Stimulated activated CD8-positive, alpha-beta memory T cell treated with anti-CD3 and anti-CD28 coated beads, Interleukin-15, amount 100 ng/mL, for 1 hour (primary cell): ENCODE measurements around the gene PTP4A1.

Experiments
- DNase-seq: peaks from one replicate; pipeline ENCODE4 v3.0.0-alpha.2; 2020; ENCODE audit warnings: low read depth

PTP4A1 gene

DNA sequence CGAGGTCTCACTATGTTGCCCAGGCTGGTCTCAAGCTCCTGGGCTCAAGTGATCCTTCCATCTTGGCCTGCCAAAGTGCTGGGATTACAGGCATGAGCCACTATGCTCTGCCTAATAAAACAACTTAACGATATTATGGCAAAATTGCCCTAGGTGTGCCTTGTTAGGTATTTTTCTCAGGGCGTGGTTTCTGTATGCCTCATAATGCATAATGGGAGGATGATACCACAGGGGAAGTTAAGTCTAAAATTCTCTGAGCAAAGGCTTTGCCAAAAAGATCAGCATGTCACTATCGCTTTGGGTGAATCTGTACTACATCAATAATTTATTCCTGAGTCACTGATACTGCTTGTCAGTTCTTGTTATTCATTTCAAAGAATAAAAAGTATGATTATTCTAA lies 15.9 kb upstream of the PTP4A1 start:
- no peak for DNase-seq

DNA sequence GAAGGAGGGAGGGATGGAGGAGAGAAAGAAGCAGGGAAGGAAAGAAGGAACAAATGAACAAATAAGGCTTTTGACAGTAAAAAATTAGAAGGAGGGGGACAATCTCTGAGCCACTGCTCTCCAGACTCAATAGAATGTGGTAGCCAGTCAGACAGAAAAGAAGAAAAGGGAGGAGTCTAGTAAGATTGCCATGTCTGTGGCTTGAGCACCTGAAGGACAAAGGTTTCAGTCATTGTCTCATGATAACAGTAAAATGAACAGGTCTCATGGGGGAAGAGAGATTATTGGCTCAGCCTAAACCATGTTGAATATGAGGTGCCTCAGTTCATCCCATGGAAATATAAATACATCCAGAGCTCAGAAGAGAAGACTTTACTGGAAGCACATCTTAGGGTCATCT lies 14.0 kb upstream of the PTP4A1 start:
- no peak for DNase-seq

GRCh38 chr6:63560801-63561287 lies 11.4 kb upstream of the PTP4A1 start:
- DNase-seq = no peak

GRCh38 chr6:63561288-63561687 lies 11.0 kb upstream of the PTP4A1 start:
- no peak for DNase-seq

GRCh38 chr6:63563235-63563634 lies 9.0 kb upstream of the PTP4A1 start:
- DNase-seq = no peak

DNA sequence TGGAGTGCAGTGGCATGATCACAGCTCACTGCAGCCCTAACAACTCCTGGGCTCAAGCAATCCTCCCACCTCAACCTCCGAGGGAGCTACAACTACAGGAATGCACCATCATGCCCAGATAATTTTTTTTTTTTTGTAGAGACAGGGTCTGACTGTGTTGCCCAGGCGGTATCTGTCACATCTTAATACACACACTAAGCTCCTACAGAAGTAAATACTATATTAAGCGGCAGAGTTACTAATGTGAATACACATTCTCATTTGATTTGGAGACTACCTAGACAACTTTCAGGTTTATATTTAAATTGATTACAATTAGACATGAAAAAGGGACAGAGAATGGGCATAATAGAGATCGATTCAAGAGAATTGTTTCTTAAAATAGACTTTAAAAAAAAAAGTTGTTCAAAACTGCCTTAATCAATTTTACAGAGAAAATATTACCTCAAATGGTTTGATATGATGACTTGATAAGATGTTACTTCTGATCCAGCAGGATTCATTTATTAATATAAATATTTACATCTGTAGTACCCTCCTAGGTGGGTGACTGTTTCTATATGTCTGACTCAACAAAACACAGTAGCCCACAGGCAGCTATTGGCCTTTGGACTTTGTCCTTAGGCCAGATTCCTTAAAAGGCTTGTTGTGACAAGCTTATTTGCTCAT lies 7.1 kb upstream of the PTP4A1 start:
- DNase-seq = no peak

DNA sequence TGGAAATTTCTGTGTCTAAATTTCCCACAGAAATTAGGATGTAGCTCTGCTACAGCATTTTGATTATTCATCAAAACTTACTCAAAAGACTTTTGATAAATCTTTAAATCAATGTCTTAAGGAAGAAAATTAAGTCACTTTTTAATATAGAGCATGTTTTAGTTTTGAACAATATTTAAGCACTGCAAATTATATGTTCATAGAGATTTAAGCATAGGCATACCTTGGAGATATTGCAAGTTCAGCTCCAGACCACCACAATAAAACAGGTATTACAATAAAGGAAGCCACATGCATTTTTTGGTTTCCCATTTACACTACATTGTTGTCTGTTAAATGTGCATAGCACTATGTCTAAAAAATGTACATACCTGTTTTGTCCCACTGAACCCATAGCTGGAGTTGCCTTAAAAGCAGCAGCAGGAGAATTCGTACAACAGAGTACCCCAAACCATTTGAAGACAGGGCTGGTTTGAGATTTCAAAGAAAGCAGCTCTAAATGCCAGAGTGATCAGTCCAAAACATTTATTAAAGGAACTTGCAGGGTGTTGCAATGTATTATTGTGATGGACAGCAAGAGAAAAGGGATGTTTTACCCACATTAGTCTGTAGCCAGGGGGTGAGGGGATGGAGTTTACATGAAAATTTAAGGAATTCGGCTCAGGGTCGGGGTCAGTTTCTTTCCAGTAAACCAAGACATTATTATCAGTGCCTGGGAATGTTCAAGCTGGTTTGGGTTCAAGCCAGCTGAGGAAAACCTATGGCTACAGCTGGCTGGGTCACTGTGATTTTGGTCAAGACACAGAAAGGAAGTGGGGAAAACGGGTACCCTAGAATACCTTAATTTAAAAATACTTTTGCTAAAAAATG lies 6.3 kb upstream of the PTP4A1 start:
- DNase-seq = no peak

GRCh38 chr6:63567966-63568365 lies 4.3 kb upstream of the PTP4A1 start:
- no peak for DNase-seq

GRCh38 chr6:63571361-63572043 lies 778 bp upstream of the PTP4A1 start:
- DNase-seq = no peak

DNA sequence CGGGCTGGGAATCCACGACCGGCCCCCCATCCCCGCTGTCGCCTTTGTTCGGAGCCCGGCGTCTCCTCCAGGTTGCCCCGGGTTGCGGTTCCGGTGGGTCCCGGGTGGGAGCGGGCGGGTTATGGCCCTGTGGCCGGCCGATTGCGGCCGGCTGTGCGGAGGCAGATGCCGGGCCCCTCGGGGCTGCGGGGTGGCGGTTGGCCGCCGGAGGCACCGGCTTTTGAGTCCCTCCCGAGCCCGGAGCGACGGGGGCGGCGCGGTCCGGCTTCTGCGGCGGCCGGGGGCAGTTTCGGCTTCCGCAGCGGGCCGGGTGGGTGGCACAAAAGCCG lies 431 bp downstream of the PTP4A1 start:
- DNase-seq = no peak

DNA sequence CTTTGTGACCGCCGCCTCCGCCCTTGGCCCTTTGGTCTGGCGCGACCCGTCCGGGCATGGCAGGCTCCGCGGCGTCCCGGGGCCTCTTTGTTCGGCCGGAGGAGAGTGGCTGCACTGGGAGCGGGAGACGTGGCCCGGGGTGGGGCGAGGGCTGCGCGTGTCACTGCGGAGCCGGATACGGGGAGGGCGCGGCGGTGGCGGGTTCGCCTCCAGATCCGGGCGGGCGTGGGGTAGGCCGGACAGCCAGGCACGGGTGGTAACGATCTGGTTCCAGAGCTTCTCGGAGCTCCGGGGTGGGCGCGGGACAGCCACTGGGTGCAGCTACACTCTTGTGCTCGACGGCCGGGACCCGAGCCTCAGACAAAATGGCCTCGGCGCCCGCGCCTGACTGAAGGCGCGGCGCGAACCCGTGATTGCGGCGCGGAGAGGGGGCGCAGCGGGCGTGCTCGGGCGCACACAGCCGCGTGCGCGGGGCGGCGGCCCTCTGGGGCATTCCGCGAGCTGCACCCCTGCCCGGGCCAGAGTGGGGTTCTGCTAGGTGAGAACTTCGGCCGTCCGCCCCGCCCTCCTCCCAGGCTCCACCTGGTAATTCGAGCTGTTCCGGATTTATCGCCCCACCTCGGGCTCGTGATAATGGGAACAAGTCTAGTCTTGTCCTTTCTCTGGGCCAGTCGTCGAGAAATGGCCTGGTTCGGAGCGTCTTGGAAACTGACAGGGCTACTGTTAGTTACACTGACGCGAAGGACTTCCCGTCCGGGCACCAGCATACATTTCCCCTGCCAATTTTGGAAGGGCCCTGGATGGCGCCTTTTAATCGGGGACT lies 1.0 kb downstream of the PTP4A1 start:
- peak; percentile 32 for DNase-seq

GRCh38 chr6:63573899-63574553 lies 1.7 kb downstream of the PTP4A1 start:
- DNase-seq = peak; percentile 8

GRCh38 chr6:63574554-63574900 lies 2.2 kb downstream of the PTP4A1 start:
- DNase-seq = no peak

GRCh38 chr6:63576147-63576772 lies 4.0 kb downstream of the PTP4A1 start:
- no peak for DNase-seq

- DNase-seq = no peak
These were observed 4.9 kb downstream of the PTP4A1 start for GRCh38 chr6:63576985-63577712.

DNA sequence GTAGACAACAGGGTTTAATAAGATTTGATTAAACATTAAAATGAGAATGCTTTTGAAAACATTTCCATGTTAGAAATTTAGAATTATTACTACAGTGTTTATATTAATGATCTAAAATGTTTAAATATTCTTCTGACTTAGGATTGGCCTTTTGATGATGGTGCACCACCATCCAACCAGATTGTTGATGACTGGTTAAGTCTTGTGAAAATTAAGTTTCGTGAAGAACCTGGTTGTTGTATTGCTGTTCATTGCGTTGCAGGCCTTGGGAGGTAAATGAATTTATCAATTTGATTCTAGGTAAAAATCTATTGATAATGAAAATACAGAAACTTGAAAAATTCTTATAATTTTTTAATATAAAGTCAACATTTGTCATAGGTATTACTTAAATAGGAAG lies 6.5 kb downstream of the PTP4A1 start:
- DNase-seq = no peak

GRCh38 chr6:63579937-63580703 lies 7.8 kb downstream of the PTP4A1 start:
- DNase-seq = no peak

GRCh38 chr6:63580704-63580961 lies 8.4 kb downstream of the PTP4A1 start:
- no peak for DNase-seq

GRCh38 chr6:63581355-63582013 lies 9.2 kb downstream of the PTP4A1 start:
- no peak for DNase-seq
